Activated B cell treated with CpG ODN at 0.5 μM for 24 hours (primary cell): ENCODE data around the gene ADCK2. TPM values are rescaled to one million over a fixed set of nuclear protein-coding genes. Genes with fewer than 3 reads are reported as not detected.
"Not testable (repeated sequence)": the region's sequence is repeated elsewhere in the genome, so short reads cannot be mapped to it uniquely, and the experiment has no call there.

Source experiments
- ATAC-seq: fragments of 200-7000 bp; cut with Tn5 transposase; one replicate; pipeline ENCODE4 v1.10.0; 2021; ENCODE audit warnings: low read depth, mild to moderate bottlenecking, moderate library complexity
- CTCF ChIA-PET: fragments of 350-600 bp; sonication (Branson Sonifier 250); formaldehyde crosslinking; loops from one replicate; lab custom pipeline; 2021; ENCODE audit warnings: antibody characterized with exemption; lab: Charles Lee
- POLR2A ChIA-PET: fragments of 350-600 bp; sonication (Branson Sonifier 250); formaldehyde crosslinking; loops from one replicate; lab custom pipeline; 2021; ENCODE audit warnings: antibody characterized with exemption; lab: Charles Lee
- DNase-seq: peaks from one replicate; pipeline ENCODE4 v3.0.0; 2022
- H3K27ac Mint-ChIP-seq: one replicate; pipeline ENCODE4 v1.8.0; 2020; ENCODE audit warnings: mixed read lengths
- H3K27me3 Mint-ChIP-seq: one replicate; pipeline ENCODE4 v1.8.0; 2021; ENCODE audit warnings: mixed read lengths
- H3K36me3 Mint-ChIP-seq: one replicate; pipeline ENCODE4 v1.8.0; 2021; ENCODE audit warnings: low read depth, mixed read lengths
- H3K4me1 Mint-ChIP-seq: one replicate; pipeline ENCODE4 v1.8.0; 2021; ENCODE audit warnings: mixed read lengths
- H3K4me3 Mint-ChIP-seq: one replicate; pipeline ENCODE4 v1.8.0; 2020; ENCODE audit warnings: mild to moderate bottlenecking, mixed read lengths
- H3K9me3 Mint-ChIP-seq: one replicate; pipeline ENCODE4 v1.8.0; 2020; ENCODE audit warnings: mixed read lengths
- intact Hi-C: fragments of 100-400 bp; cut with micrococcal nuclease; formaldehyde crosslinking; loops from one replicate; pipeline ENCODE4 v1.15.1; 2024
- total RNA-seq: library from RNA; stranded (reverse); gene quantifications from 2 replicates; pipeline ENCODE4 v1.2.3, GENCODE V29; 2022
- TF ChIP-seq, protein P1 (sequence below): fragments of 200-600 bp; IDR thresholded peaks from one replicate; pipeline ENCODE4 v1.8.0; 2022; ENCODE audit warnings: antibody characterized with exemption, mild to moderate bottlenecking

The ADCK2 gene
- total RNA-seq, 1 donor from 2014 or later: 19.1 TPM

DNA sequence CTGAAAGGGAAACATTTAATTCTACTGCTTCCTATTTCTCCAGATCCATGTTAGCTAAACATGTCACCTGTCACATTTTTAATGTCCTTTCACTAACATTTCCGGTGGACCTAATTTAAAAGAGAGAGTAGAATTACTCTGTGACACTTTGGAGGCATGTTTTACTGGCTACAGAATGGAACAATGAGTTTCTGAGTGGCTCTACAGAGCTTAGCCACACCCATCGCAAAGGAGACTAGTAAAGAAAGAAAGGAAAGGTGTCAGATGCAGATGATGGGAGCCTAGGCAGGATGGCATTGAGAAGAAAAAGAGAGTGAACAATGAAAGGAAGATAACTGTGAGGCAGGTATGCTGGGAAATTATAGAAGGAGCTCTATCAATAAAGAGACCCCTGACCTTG is 59.7 kb downstream of the ADCK2 start:
- no peaks in the 10 kb centered on the region for H3K27me3 Mint-ChIP-seq
- no peaks in the 10 kb centered on the region for H3K4me1 Mint-ChIP-seq
- ATAC-seq (no peak), DNase-seq (no peak)
- no peak overlapping the region for H3K4me3 Mint-ChIP-seq
- no peaks in the 10 kb centered on the region for H3K9me3 Mint-ChIP-seq
- ChIA-PET POLR2A (no interaction called here), CTCF (no interaction called here)
- intact Hi-C loops: no loop called here
- peaks cover 37% of the 10 kb centered on the region for H3K36me3 Mint-ChIP-seq
- TF ChIP-seq, protein P1, sequence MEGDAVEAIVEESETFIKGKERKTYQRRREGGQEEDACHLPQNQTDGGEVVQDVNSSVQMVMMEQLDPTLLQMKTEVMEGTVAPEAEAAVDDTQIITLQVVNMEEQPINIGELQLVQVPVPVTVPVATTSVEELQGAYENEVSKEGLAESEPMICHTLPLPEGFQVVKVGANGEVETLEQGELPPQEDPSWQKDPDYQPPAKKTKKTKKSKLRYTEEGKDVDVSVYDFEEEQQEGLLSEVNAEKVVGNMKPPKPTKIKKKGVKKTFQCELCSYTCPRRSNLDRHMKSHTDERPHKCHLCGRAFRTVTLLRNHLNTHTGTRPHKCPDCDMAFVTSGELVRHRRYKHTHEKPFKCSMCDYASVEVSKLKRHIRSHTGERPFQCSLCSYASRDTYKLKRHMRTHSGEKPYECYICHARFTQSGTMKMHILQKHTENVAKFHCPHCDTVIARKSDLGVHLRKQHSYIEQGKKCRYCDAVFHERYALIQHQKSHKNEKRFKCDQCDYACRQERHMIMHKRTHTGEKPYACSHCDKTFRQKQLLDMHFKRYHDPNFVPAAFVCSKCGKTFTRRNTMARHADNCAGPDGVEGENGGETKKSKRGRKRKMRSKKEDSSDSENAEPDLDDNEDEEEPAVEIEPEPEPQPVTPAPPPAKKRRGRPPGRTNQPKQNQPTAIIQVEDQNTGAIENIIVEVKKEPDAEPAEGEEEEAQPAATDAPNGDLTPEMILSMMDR: no peak
- no peak overlapping the region for H3K27ac Mint-ChIP-seq

DNA sequence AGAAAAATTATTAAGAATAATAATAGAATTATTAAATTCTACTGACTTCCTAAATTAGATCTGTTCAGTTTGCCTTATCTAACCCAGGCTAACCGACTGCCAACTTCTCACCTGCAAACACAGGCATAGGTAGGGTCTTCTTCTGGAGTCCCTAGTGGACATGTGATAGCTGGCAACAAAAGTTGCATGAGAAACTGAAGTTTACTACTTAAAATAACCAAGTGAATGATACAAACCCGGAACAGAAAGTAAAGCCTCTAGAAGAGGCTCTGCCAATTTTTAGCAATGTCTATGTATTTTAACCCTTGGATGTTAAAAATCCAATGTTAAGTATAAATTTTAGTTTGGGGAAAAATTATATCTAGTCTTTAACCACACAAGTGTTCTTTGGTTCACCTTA is 61.4 kb downstream of the ADCK2 start:
- ChIA-PET POLR2A (no interaction called here), CTCF (no interaction called here)
- ATAC-seq (no peak), DNase-seq (no peak)
- H3K9me3 Mint-ChIP-seq: no peaks in the 10 kb centered on the region
- TF ChIP-seq, protein P1: no peak
- no peak overlapping the region for H3K4me3 Mint-ChIP-seq
- H3K36me3 Mint-ChIP-seq: peaks cover 48% of the 10 kb centered on the region
- no peaks in the 10 kb centered on the region for H3K27me3 Mint-ChIP-seq
- intact Hi-C loops: no loop called here
- no peak overlapping the region for H3K27ac Mint-ChIP-seq
- H3K4me1 Mint-ChIP-seq: no peaks in the 10 kb centered on the region

DNA sequence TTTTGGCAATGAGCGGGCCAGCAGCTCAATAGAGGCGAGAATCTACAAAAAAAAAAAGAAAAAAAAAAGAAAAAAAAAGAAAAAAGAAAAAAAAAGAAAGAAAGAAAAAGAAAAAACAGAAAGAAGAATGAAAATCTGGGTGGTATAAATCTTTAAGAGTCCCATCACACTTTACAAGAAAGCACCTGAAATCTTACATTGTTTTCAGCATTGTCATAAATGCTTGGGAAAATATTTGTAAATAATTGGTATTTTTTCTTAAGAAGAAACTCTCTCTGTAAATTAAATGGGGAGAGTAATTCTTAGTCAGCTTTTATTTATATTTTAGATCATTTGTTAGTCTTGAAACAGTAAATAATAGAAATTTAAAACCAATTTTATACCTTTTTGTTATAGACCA is 62.0 kb downstream of the ADCK2 start:
- intact Hi-C loops: no loop called here
- Mint-ChIP-seq H3K4me1 (no peaks in the 10 kb centered on the region), H3K27me3 (no peaks in the 10 kb centered on the region), H3K27ac (no peak overlapping the region), H3K9me3 (no peaks in the 10 kb centered on the region), H3K36me3 (peaks cover 48% of the 10 kb centered on the region), H3K4me3 (no peak overlapping the region)
- POLR2A ChIA-PET: no interaction called here
- ATAC-seq (no peak), DNase-seq (no peak)
- TF ChIP-seq, protein P1: no peak
- CTCF ChIA-PET: no interaction called here

DNA sequence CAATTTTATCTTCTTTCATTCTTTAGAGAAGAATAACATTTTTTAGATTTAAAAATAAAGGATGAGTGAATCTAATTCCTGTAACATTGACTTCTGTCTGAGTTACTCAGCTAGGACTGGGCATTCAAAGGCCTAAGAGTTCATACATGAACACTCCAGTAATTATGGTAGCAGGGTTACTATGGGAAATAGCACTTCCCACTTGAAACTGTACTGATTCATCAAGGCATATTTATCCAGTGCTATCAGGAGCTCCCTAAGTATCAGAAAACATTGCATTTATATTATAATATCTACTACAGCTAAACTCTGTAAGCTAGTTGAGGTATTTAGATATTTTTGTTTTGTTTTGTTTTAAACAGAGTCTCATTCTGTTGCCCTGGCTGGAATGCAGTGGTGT is 65.5 kb downstream of the ADCK2 start:
- no peak for ATAC-seq
- intact Hi-C loops: no loop called here
- Mint-ChIP-seq H3K27ac (no peak overlapping the region), H3K36me3 (peaks cover 48% of the 10 kb centered on the region), H3K9me3 (no peaks in the 10 kb centered on the region), H3K4me3 (no peak overlapping the region), H3K4me1 (no peaks in the 10 kb centered on the region), H3K27me3 (no peaks in the 10 kb centered on the region)
- DNase-seq: no peak
- ChIA-PET POLR2A (no interaction called here), CTCF (no interaction called here)
- TF ChIP-seq, protein P1: no peak

DNA sequence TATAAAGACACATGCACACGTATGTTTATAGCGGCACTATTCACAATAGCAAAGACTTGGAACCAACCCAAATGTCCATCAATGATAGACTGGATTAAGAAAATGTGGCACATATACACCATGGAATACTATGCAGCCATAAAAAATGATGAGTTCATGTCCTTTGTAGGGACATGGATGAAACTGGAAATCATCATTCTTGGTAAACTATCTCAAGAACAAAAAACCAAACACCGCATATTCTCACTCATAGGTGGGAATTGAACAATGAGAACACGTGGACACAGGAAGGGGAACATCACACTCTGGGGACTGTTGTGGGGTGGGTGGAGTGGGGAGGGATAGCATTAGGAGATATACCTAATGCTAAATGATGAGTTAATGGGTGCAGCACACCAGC is 70.5 kb downstream of the ADCK2 start:
- DNase-seq, H3K27ac Mint-ChIP-seq, H3K4me3 Mint-ChIP-seq, ATAC-seq, intact Hi-C loops, POLR2A ChIA-PET, H3K27me3 Mint-ChIP-seq, H3K9me3 Mint-ChIP-seq, CTCF ChIA-PET: not testable (repeated sequence)
- Mint-ChIP-seq H3K36me3 (peaks cover 56% of the 10 kb centered on the region), H3K4me1 (peaks cover 12% of the 10 kb centered on the region)

DNA sequence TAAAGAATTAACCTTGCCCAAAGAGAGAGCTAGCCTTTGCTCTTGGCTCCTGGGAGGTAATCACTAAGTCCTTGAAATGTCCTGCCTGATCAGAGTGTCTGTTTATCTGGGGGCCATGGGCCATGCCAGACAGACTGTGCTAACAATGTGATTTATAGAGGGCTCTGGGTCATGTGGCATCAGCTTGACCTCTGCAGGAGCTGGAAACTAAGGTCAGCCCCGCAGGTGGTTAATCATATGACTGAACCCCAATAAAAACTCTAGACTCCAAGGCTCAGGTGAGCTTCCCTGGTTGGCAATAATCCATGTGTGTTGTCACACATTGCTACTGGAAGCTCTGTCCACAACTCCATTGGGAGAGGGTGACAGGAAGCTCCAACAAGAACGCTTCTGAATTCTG is 71.3 kb downstream of the ADCK2 start:
- Mint-ChIP-seq H3K27me3 (no peaks in the 10 kb centered on the region), H3K27ac (no peak overlapping the region), H3K4me3 (no peak overlapping the region), H3K9me3 (no peaks in the 10 kb centered on the region), H3K36me3 (peaks cover 57% of the 10 kb centered on the region), H3K4me1 (peaks cover 12% of the 10 kb centered on the region)
- POLR2A ChIA-PET: no interaction called here
- CTCF ChIA-PET: interaction anchor here (0.7 kb wide), 1 partner anchor 27 kb away, joined by 4 read pairs; no protein-coding TSS in a partner anchor
- ATAC-seq (no peak), DNase-seq (no peak)
- TF ChIP-seq, protein P1: no peak
- intact Hi-C loops: no loop called here
